ENCODE measurements around the gene PEX14.

Gene PEX14

GRCh38 chr1:10651793-10652192, 177.0 kb downstream of the PEX14 start:
- TF ChIP-seq, protein P1, sequence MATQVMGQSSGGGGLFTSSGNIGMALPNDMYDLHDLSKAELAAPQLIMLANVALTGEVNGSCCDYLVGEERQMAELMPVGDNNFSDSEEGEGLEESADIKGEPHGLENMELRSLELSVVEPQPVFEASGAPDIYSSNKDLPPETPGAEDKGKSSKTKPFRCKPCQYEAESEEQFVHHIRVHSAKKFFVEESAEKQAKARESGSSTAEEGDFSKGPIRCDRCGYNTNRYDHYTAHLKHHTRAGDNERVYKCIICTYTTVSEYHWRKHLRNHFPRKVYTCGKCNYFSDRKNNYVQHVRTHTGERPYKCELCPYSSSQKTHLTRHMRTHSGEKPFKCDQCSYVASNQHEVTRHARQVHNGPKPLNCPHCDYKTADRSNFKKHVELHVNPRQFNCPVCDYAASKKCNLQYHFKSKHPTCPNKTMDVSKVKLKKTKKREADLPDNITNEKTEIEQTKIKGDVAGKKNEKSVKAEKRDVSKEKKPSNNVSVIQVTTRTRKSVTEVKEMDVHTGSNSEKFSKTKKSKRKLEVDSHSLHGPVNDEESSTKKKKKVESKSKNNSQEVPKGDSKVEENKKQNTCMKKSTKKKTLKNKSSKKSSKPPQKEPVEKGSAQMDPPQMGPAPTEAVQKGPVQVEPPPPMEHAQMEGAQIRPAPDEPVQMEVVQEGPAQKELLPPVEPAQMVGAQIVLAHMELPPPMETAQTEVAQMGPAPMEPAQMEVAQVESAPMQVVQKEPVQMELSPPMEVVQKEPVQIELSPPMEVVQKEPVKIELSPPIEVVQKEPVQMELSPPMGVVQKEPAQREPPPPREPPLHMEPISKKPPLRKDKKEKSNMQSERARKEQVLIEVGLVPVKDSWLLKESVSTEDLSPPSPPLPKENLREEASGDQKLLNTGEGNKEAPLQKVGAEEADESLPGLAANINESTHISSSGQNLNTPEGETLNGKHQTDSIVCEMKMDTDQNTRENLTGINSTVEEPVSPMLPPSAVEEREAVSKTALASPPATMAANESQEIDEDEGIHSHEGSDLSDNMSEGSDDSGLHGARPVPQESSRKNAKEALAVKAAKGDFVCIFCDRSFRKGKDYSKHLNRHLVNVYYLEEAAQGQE (IDR thresholded peaks at IDR 0.05; ENCODE audit: insufficient read depth in 1 of 2, low read depth in 2 of 2, low read length in 2 of 2) = no peak
- TF ChIP-seq TAF1 (IDR thresholded peaks at IDR 0.05; ENCODE audit: borderline replicate concordance, insufficient read depth, low read length) (no peak), POLR2AphosphoS5 (IDR thresholded peaks at IDR 0.05; ENCODE audit: low read depth, low read length) (no peak), SIN3A (IDR thresholded peaks at IDR 0.05; ENCODE audit: borderline replicate concordance, insufficient read depth, low read length) (no peak), FOXP2 (optimal IDR thresholded peaks at IDR 0.05; ENCODE audit: borderline replicate concordance, extremely low read depth, extremely low read length, insufficient read depth) (no peak)

DNA sequence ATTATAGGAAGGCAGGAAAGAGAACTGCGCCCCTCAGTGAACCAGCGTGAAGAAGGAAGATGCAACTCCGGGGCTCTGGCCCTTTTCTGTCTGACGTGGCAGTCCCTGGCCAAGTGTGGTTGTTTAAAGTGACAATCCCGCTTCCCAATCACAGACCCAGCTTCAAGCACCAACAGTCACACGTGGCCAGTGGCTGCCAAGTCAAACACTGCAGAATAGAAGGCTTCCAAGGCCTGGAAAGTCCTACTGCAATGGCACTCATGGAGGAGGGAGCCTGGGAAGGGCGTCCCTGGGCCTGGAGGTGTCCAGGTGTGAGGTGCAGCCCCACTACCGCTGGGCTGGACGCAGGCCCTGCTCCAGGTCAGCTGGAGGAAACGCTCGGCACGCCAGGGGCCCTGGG, 177.9 kb downstream of the PEX14 start:
- TF ChIP-seq, protein P1 (IDR thresholded peaks at IDR 0.05; ENCODE audit: insufficient read depth in 1 of 2, low read depth in 2 of 2, low read length in 2 of 2) = no peak
- TF ChIP-seq TAF1 (IDR thresholded peaks at IDR 0.05; ENCODE audit: borderline replicate concordance, insufficient read depth, low read length) (no peak), POLR2AphosphoS5 (IDR thresholded peaks at IDR 0.05; ENCODE audit: low read depth, low read length) (no peak), SIN3A (IDR thresholded peaks at IDR 0.05; ENCODE audit: borderline replicate concordance, insufficient read depth, low read length) (no peak), FOXP2 (optimal IDR thresholded peaks at IDR 0.05; ENCODE audit: borderline replicate concordance, extremely low read depth, extremely low read length, insufficient read depth) (no peak)

GRCh38 chr1:10653370-10654125, 178.8 kb downstream of the PEX14 start:
- no peak for TF ChIP-seq FOXP2 (optimal IDR thresholded peaks at IDR 0.05; ENCODE audit: borderline replicate concordance, extremely low read depth, extremely low read length, insufficient read depth)
- TF ChIP-seq POLR2AphosphoS5 (IDR thresholded peaks at IDR 0.05; ENCODE audit: low read depth, low read length) = no peak
- TF ChIP-seq, protein P1 (IDR thresholded peaks at IDR 0.05; ENCODE audit: insufficient read depth in 1 of 2, low read depth in 2 of 2, low read length in 2 of 2) = no peak
- no peak for TF ChIP-seq TAF1 (IDR thresholded peaks at IDR 0.05; ENCODE audit: borderline replicate concordance, insufficient read depth, low read length)
- TF ChIP-seq SIN3A (IDR thresholded peaks at IDR 0.05; ENCODE audit: borderline replicate concordance, insufficient read depth, low read length) = no peak

DNA sequence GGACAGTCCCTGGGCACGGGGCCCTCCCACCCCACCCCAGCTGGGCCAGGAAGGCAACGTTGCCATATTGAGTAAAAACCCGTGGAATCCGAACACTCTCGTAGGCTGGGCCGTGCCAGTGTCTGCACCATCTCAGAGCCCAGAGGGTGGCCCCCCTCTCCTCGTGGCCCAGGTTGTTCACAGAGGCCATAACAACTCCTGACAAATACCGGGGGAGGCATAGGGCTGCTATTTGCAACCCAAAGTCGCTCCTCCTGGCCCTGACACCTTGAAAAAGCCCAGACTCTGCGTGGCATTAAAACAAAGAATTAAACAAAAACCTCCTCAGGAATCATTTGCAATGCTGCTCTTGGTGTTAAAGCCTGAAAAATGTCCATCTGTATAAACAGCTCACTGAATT, 180.3 kb downstream of the PEX14 start:
- TF ChIP-seq, protein P1 (IDR thresholded peaks at IDR 0.05; ENCODE audit: insufficient read depth in 1 of 2, low read depth in 2 of 2, low read length in 2 of 2) = no peak
- TF ChIP-seq POLR2AphosphoS5 (IDR thresholded peaks at IDR 0.05; ENCODE audit: low read depth, low read length) = no peak
- no peak for TF ChIP-seq TAF1 (IDR thresholded peaks at IDR 0.05; ENCODE audit: borderline replicate concordance, insufficient read depth, low read length)
- TF ChIP-seq SIN3A (IDR thresholded peaks at IDR 0.05; ENCODE audit: borderline replicate concordance, insufficient read depth, low read length) = no peak
